HG03060 (cell line): Measurements from ENCODE around the gene TPGS2.
"Not testable (repeated sequence)": the region's sequence is repeated elsewhere in the genome, so short reads cannot be mapped to it uniquely, and the experiment has no call there.

Source experiments
- ATAC-seq: cut with Tn5 transposase; IDR thresholded peaks from one replicate; pipeline ENCODE4 v1.9.1; 2021; ENCODE audit warnings: low read depth, moderate number of reproducible peaks; ENCODE audit not compliant: unreplicated experiment

TPGS2 gene

DNA sequence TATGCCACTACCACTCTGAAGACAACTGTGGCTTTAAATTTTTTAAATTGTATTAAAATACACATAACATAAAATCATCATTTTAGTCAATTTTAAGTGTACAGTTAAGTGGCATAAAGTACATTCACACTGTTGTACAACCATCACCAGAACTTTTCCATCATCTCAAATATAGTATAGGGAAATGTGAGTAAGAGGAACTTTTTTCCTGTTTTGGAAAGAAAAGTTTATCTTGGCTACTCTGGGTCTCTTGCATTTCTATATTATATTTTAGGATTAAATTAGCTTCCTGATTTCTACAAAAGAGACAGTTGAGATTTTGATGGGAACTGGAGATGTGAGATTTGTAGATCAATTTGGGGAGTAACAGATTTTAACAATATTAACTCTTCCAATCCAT, 3.3 kb downstream of the TPGS2 start:
- no peak for ATAC-seq

DNA sequence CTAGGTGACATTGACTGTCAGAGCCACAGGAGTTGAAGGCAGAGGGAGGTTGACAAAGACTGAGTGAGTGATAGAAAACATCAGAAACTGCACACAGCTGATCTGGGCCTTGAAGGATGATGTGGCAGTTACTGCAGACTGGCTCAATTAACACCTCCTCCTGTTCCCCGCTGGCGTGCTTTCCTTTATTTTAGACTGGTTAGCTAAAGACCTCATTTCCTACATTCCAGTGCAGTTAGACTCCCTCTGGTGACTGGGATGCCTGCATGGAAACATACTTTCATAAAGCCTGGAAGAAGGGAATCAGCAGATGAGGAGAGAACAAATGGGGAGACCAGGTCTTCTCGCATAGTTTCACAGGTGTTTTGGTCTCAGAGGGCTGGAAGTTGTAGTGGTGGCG, 7.1 kb downstream of the TPGS2 start:
- no peak for ATAC-seq

GRCh38 chr18:36819621-36820020, 9.2 kb downstream of the TPGS2 start:
- ATAC-seq = no peak

- ATAC-seq = no peak
Observed at GRCh38 chr18:36818652-36819051, 10.2 kb downstream of the TPGS2 start.

- no peak for ATAC-seq
Observed at GRCh38 chr18:36817039-36817438, 11.8 kb downstream of the TPGS2 start.

GRCh38 chr18:36816096-36816495, 12.7 kb downstream of the TPGS2 start:
- not testable (repeated sequence) for ATAC-seq

- no peak for ATAC-seq
Observed at GRCh38 chr18:36814994-36815393, 13.8 kb downstream of the TPGS2 start.

GRCh38 chr18:36813824-36814223, 15.0 kb downstream of the TPGS2 start:
- ATAC-seq = no peak

- no peak for ATAC-seq
Observed at GRCh38 chr18:36813101-36813775, 15.6 kb downstream of the TPGS2 start.

GRCh38 chr18:36812678-36813077, 16.1 kb downstream of the TPGS2 start:
- ATAC-seq = no peak

DNA sequence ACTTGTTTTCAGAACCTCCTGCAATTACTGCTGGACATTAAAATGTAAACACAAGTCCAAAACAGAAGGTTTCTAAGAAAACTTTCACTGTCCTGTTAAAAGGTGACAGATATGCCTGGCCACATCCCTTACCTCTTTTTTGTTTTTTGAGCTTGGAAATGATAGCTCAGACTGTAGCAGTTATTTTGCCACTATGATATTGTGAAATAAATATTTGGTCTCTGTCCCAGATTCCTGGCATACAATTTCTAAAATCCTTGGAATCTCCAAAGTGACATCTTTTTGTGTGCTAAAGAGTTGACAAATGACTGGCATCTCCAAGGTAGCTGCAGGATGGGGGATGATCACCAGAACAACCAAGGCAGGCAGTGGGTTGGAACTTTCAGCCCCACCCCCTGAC, 16.8 kb downstream of the TPGS2 start:
- no peak for ATAC-seq

DNA sequence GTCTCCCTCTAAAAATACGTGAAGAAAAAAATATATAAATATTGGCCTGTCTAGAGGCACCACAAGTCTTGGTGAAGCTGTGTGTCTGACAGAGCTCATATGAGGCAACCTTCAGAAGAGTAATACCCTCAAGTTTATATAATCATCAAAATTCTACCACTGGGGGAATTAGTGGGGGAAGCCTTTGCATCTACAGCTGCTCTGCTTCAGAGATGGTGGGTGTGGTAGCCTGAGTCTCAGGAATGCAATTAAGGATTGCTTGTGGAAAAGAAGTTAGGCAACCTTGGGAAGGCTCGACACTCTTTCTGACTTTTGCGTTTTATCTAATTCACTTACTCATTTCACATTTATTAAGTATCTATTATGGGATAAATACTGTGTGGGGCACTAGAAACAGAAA, 17.4 kb downstream of the TPGS2 start:
- no peak for ATAC-seq

DNA sequence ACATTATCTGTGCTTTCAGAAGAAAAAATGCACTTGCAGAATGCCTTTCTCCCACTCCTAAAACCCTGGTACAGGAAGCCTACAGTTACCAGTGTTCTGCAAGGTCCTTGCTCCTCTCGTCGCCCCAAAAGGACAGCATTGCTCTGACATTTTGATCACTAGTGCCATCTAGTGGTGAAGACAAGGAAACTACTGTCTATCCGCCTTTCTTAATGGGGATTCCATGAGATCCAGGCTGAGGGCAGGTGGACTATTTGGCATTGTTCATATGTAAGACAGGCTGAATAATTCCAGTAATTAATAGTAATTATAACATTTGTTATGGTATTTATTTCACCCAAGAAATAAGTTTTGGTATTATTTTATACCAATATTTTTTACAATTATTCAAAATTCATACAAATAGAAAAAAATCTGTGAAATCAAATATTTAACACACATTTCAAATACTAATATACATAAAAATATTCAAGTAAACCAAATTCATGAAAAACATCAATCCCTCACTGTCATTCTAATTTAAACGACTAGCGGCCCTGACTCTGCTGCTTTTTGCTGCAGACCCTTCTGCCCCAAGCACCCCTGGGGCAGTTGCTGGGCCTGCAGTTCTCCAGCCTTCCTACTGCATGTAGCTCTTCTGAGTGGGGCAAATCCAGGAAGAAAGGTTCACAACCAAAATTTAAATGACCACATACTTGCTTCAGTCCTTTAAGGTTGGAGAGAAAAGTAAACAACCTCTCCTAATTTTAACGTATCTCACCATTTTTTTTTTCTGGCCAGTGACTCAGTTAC, 19.0 kb downstream of the TPGS2 start:
- ATAC-seq = peak; percentile 91

GRCh38 chr18:36808681-36809080, 20.1 kb downstream of the TPGS2 start:
- ATAC-seq = no peak

- ATAC-seq = no peak
Observed at GRCh38 chr18:36805105-36805504, 23.7 kb downstream of the TPGS2 start.

DNA sequence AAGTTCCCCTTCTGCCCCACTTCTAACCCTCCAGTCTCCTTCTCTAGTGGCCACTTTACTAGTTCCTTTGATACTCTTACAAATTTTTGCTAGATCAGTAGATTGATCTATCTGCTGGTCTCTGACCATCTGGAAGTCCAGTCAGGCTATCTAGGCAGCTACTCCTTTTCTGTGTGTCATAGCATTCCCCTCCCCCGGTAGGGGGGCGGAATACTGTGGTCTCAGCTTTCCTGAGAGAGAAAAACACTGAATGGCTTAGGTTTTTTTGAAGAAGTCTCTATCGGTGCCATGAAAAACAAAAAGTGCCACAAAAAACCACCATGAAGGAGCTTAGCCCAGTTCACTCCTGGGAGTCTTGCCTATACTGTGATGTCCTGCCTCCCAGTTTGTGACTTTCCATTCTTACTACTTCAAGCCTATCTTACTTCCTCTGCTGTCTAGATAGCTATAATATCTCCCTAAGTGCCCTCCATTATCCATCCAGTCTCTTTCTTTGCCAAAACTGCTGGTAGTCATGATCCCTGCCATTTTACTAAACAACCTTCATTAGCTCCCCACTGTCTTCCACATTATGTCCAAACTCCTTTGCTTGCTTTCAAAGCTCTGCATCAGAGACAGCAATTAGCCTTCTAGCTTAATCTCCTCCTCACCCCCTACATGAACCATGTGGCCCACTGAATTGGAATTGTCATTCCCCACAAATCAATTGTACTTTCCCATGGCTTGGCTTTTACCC, 29.9 kb downstream of the TPGS2 start:
- ATAC-seq = no peak

- no peak for ATAC-seq
Observed at GRCh38 chr18:36792634-36793283, 36.0 kb downstream of the TPGS2 start.

- no peak for ATAC-seq
Observed at GRCh38 chr18:36786686-36787085, 42.1 kb downstream of the TPGS2 start.

DNA sequence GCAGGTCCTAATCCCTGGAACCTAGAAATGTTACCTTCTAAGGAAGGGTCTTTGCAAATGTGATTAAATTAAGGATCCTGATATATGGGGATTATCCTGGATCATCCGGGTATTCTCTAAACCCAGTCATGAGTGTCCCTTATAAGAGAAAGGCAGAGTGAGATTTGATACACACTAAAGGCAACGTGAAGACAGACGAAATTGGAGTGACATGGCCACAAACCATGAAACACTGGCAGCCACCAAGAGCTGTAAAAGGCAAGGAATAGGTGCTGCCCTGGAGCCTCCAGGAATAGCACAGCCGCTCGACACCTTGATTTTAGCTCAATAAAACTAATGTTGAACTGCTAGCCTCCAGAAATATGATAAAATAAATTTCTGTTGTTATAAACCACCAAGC, 45.0 kb downstream of the TPGS2 start:
- no peak for ATAC-seq

DNA sequence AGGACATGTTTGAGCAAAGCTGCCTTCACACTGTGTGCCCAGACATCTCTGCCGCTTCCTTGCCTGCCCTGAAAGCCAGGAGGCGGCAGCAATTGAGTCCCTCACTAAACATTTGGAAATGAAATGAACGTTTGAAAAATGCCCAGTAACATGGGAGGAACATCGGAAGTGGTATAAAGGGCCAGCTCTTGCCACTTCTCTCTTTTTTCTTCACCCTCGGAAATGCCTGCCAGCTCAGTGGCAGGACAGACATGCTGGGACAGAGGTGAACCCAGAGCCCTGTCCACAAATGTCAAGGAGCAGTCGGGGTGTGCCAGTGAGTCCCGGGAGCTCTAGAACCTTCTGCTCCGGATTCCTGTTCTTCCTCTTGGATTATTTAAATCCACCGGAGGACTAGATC, 46.1 kb downstream of the TPGS2 start:
- no peak for ATAC-seq

DNA sequence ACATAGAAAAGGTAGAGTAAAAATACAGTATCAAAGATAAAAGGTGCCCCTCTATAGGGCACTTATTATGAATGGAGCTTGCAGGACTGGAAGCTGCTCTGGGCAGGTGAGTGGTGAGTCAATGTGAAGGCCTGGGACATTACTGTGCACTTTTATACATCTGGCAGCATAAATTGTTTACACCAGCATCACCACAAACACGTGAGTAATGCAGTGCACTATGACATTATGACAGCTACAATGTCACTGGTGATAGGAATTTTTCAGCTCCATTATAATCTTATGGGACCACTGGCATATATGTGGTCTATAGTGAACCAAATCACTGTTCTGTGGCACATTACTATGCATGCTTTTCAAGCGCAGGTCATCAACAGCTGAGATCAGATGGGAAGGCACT, 48.1 kb downstream of the TPGS2 start:
- no peak for ATAC-seq
